ES-I3 (cell line): ENCODE data around the gene ZFP62.
"Not testable (repeated sequence)": the region's sequence is repeated elsewhere in the genome, so short reads cannot be mapped to it uniquely, and the experiment has no call there.

Experiments used
- H3K36me3 ChIP-seq: 2 replicates; pipeline ENCODE4 v1.6.1; 2013; ENCODE audit warnings: mild to moderate bottlenecking, low read length, control low read depth, moderate library complexity; ENCODE audit not compliant: insufficient read depth
- H3K4me1 ChIP-seq: 2 replicates; pipeline ENCODE4 v1.6.1; 2013; ENCODE audit warnings: mild to moderate bottlenecking, control low read depth, low read length; ENCODE audit not compliant: insufficient read depth
- H3K9ac ChIP-seq: 2 replicates; pipeline ENCODE4 v1.6.1; 2013; ENCODE audit warnings: low read depth, mild to moderate bottlenecking, low read length, moderate library complexity
- H3K9me3 ChIP-seq: 2 replicates; pipeline ENCODE4 v1.6.1; 2013; ENCODE audit warnings: mild to moderate bottlenecking, low read length, moderate library complexity; ENCODE audit not compliant: control insufficient read depth, insufficient read depth

The ZFP62 gene

DNA sequence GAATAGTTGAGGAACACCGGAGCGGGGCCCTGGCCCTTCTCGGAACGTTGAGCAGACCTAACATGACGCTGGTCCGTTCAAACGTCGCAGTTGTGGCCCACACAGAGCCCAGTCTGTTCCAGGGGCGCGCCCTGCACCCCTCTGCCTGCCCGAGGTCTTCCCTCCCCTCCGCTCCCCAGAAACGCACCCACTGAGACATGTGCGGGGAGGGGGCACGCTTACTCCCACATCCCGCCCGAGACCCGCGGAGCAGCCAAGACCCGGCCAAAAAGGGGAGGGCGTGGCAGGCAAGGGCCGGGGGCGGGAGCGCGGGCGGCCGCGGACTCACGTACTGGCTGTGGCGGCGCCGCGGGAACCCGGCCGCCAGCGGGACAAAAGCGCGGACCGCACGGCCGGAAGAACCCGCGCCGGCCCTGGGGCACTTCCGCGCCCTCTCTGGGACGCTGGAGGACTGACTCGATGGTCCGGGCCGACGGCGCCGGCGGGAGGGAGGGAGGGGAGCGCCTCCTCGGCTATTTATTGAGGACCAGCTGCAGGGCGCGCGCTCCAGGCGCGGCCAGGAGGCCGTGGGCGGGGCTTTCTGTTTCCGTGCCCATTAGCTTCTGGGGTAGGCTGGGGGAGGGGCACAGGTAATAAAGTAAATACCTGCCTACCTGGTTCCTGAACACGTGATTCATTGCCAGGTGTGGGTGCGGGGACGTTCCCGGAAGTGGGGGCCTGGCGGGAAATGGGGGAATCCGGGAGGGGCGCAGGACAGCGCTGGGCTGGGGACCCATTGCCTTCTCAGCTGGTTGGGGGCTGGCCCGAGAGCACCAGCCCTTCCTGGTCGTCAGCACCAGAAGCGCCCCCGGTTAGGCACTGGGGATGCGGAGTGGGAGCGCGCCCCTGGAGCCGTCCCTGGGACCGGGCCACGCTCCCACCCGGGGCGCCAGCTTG is at the start of gene ZFP62:
ZFP62 (minus strand) TSS at position 390 of the 936 bp plus-strand sequence; CDS start at position 333, 57 bp downstream.
- H3K36me3 ChIP-seq: no peaks in the 10 kb centered on the region
- H3K9ac ChIP-seq: peak within 1 kb of the TSS; percentile 75
- no peaks in the 10 kb centered on the region for H3K9me3 ChIP-seq
- H3K4me1 ChIP-seq: no peaks in the 10 kb centered on the region

- Histone ChIP-seq H3K9me3 (peaks cover 2% of the 10 kb centered on the region; the same call in 1 of the 2 replicates), H3K9ac (no peak overlapping the region), H3K4me1 (peaks cover 7% of the 10 kb centered on the region), H3K36me3 (no peaks in the 10 kb centered on the region)
Observed at GRCh38 chr5:180910735-180911134, 49.7 kb upstream of the ZFP62 start.

DNA sequence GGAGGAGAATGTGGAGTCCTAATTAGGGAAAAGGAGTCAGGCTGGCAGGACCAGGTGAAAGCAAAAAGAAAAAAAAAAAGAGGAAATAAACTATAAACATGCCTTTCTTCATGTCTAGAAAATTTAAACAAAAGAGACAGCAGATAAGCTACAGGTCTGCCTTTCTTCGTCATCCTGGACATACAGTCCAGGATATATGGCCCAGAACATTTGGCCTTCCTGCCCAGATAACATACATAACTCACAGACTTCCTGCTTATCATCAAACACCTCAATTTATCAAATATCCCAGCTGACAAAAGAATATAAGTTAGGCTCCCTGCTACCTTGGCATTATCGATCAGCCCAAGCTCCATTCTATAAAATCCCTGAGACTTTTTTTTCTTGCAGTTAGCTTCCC is 49.1 kb upstream of the ZFP62 start:
- Histone ChIP-seq H3K4me1 (peaks cover 7% of the 10 kb centered on the region), H3K9ac (no peak overlapping the region), H3K9me3 (peaks cover 2% of the 10 kb centered on the region; the same call in 1 of the 2 replicates), H3K36me3 (no peaks in the 10 kb centered on the region)

- H3K9ac ChIP-seq: no peak overlapping the region
- H3K9me3 ChIP-seq: peaks cover 2% of the 10 kb centered on the region; the same call in 1 of the 2 replicates
- peaks cover 7% of the 10 kb centered on the region for H3K4me1 ChIP-seq
- H3K36me3 ChIP-seq: no peaks in the 10 kb centered on the region
Observed at GRCh38 chr5:180909782-180910181, 48.7 kb upstream of the ZFP62 start.

- H3K9ac ChIP-seq: no peak overlapping the region
Observed at GRCh38 chr5:180908998-180909731, 48.1 kb upstream of the ZFP62 start.

GRCh38 chr5:180908400-180908799 is 47.3 kb upstream of the ZFP62 start:
- peaks cover 7% of the 10 kb centered on the region for H3K4me1 ChIP-seq
- peak overlapping the region; percentile 16; the same call in 1 of the 2 replicates for H3K9ac ChIP-seq
- no peaks in the 10 kb centered on the region for H3K9me3 ChIP-seq
- H3K36me3 ChIP-seq: no peaks in the 10 kb centered on the region

More at GRCh38 chr5:180908998-180909731, 48.1 kb upstream of the ZFP62 start:
- H3K4me1 ChIP-seq: peaks cover 7% of the 10 kb centered on the region
- peaks cover 2% of the 10 kb centered on the region; the same call in 1 of the 2 replicates for H3K9me3 ChIP-seq
- H3K36me3 ChIP-seq: no peaks in the 10 kb centered on the region

GRCh38 chr5:180901319-180902009 is 40.4 kb upstream of the ZFP62 start:
- H3K4me1 ChIP-seq: no peaks in the 10 kb centered on the region
- H3K36me3 ChIP-seq: no peaks in the 10 kb centered on the region
- H3K9ac ChIP-seq: no peak overlapping the region
- H3K9me3 ChIP-seq: no peaks in the 10 kb centered on the region; the same call in 1 of the 2 replicates

GRCh38 chr5:180900178-180900577 is 39.1 kb upstream of the ZFP62 start:
- Histone ChIP-seq H3K9me3 (no peaks in the 10 kb centered on the region; the same call in 1 of the 2 replicates), H3K4me1 (no peaks in the 10 kb centered on the region), H3K9ac (no peak overlapping the region)

DNA sequence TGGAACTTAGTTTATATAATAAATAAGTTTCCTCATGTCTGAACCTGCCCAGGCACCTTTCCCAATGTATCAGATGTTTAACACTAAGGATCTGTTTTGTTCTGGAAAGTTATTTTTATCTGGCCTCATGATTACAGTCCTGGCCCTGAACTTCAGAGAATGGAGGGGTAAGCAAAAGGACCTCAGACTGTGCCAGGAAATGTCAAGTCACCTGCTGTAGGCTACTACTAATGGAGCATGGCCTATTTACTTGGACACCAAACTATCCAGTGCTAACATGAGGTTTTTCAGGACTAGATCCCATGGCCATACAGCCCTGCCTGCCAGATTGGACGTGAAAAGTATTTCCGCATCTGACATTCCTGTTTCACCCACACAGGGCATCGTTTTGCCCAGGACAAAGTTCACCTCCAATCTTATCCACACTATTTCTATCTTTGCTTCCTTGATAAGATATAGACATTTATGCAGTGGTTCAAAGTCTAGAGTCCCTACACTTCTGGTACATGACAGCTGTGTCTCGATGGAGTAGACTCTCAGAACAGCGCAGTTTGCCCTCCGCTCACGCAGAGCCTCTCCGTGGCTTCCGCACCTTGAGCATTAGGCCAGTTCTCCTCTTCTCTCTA is 37.7 kb upstream of the ZFP62 start, which contains the start of gene BTNL8:
BTNL8 (plus strand) TSS at position 539 of the 626 bp plus-strand sequence. CDS start 152 bp downstream, outside the sequence.
- no peaks in the 10 kb centered on the region for H3K4me1 ChIP-seq
- H3K9me3 ChIP-seq: no peaks in the 10 kb centered on the region; the same call in 1 of the 2 replicates
- no peak within 1 kb of the TSS for H3K9ac ChIP-seq
- no peaks in the 10 kb centered on the region for H3K36me3 ChIP-seq

More at GRCh38 chr5:180900178-180900577, 39.1 kb upstream of the ZFP62 start:
- H3K36me3 ChIP-seq: no peaks in the 10 kb centered on the region

DNA sequence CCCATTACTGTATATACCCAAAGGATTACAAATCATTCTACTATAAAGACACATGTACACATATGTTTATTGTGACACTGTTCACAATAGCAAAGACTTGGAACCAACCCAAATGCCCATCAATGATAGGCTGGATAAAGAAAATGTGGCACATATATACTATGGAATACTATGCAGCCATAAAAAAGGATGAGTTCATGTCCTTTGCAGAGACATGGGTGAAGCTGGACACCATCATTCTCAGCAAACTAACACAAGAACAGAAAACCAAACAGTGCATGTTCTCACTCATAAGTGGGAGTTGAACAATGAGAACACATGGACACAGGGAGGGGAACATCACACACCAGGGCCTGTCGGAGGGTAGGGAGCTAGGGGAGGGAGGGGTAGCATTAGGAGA is 34.3 kb upstream of the ZFP62 start:
- H3K9me3 ChIP-seq, H3K9ac ChIP-seq, H3K36me3 ChIP-seq, H3K4me1 ChIP-seq: not testable (repeated sequence)

DNA sequence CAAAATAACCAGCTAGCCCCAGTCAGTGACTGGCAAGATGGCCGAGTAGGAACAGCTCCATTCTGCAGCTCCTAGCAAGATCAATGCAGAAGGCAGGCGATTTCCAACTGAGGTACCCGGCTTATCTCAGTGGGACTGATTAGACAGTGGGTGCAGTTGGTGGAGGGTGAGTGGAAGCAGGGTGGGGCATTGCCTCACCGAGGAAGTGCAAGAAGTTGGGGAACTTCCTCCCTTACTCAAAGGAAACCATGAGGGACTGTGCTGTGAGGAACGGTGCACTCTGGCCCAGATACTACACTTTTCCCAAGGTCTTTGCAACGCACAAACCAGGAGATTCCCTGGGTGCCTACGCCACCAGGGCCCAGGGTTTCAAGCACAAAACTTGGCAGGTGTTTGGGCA is 28.3 kb upstream of the ZFP62 start:
- H3K4me1 ChIP-seq: no peaks in the 10 kb centered on the region
- no peak overlapping the region for H3K9ac ChIP-seq
- H3K36me3 ChIP-seq: no peaks in the 10 kb centered on the region
- no peaks in the 10 kb centered on the region for H3K9me3 ChIP-seq

DNA sequence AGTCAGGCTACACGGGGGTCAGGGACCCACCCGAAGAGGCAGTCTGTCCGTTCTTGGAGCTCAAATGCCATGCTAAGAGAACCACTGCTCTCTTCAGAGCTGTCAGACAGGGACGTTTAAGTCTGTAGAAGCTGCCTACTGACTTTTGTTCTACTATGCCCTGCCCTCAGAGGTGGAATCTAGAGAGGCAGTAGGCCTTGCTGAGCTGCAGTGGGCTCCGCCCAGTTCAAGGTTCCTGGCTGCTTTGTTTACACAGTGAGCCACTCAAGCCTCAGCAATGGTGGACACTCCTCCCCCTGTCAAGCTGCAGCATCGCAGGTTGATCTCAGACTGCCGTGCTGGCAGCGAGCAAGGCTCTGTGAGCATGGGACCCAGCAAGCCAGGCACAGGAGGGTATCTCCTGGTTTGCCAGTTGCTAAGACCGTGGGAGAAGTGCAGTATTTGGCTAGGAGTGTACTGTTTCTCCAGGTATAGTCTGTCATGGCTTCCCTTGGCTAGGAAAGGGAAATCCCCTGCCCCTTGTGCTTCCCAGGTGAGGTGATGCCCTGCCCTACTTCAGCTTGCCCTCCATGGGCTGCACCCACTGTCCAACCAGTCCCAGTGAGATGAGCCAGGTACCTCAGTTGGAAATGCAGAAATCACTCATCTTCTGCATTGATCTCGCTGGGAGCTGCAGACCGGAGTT is 24.9 kb upstream of the ZFP62 start:
- H3K36me3 ChIP-seq, H3K9me3 ChIP-seq, H3K9ac ChIP-seq, H3K4me1 ChIP-seq: not testable (repeated sequence)

GRCh38 chr5:180875860-180876426 is 14.9 kb upstream of the ZFP62 start:
- Histone ChIP-seq H3K36me3 (no peaks in the 10 kb centered on the region), H3K9me3 (no peaks in the 10 kb centered on the region), H3K4me1 (no peaks in the 10 kb centered on the region), H3K9ac (no peak overlapping the region)
